Activated naive CD8-positive, alpha-beta T cell treated with anti-CD3 and anti-CD28 coated beads, Interleukin-2, amount 50 U/mL, for 24 hours (primary cell): Measurements from ENCODE around the gene TSPY3.
A peak's percentile ranks its signal among the peaks of the same experiment; 100 is the strongest.
"Not testable (repeated sequence)": the region's sequence is repeated elsewhere in the genome, so short reads cannot be mapped to it uniquely, and the experiment has no call there.

ENCODE experiments used
- ATAC-seq: fragments of 150-1000 bp; cut with Tn5 transposase; one replicate; pipeline ENCODE4 v1.10.0; 2021
- DNase-seq: peaks from one replicate; pipeline ENCODE4 v3.0.0; 2021
- H3K27ac Mint-ChIP-seq: one replicate; pipeline ENCODE4 v1.8.0; 2021; ENCODE audit warnings: mild to moderate bottlenecking, mixed read lengths
- H3K27me3 Mint-ChIP-seq: one replicate; pipeline ENCODE4 v1.8.0; 2021; ENCODE audit warnings: mixed read lengths
- H3K36me3 Mint-ChIP-seq: one replicate; pipeline ENCODE4 v1.8.0; 2021; ENCODE audit warnings: low read depth, mixed read lengths
- H3K4me1 Mint-ChIP-seq: one replicate; pipeline ENCODE4 v1.8.0; 2021; ENCODE audit warnings: mixed read lengths
- H3K4me3 Mint-ChIP-seq: one replicate; pipeline ENCODE4 v1.8.0; 2021; ENCODE audit warnings: mild to moderate bottlenecking, moderate library complexity, mixed read lengths
- H3K9me3 Mint-ChIP-seq: one replicate; pipeline ENCODE4 v1.8.0; 2021; ENCODE audit warnings: mixed read lengths

The TSPY3 gene

DNA sequence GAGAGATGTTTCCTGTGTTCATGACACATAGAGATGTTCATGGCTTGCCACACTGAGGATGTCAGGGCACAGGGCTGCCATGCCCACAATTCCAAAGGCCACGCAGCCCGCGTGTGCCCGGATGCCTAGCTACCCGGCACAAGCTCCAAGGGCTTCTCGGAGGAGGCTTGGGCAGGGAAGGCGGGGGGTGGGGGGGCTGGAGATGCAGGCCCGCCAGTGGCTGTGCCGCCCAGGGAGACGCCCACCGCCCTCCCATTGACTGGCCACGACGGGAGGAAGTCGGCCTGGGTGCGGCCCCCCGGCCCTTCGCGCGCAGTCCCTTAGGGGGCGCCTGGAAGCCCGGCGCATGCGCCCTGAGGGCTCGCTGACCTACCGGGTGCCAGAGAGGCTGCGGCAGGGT is at the start of gene TSPY3:
Gene TSPY3 (plus strand): TSS at position 301 of the 400 bp plus-strand sequence. CDS start 46 bp downstream, at position 347.
- not testable (repeated sequence) for H3K4me1 Mint-ChIP-seq, H3K4me3 Mint-ChIP-seq, DNase-seq, H3K36me3 Mint-ChIP-seq, H3K27ac Mint-ChIP-seq, H3K27me3 Mint-ChIP-seq, ATAC-seq, H3K9me3 Mint-ChIP-seq

DNA sequence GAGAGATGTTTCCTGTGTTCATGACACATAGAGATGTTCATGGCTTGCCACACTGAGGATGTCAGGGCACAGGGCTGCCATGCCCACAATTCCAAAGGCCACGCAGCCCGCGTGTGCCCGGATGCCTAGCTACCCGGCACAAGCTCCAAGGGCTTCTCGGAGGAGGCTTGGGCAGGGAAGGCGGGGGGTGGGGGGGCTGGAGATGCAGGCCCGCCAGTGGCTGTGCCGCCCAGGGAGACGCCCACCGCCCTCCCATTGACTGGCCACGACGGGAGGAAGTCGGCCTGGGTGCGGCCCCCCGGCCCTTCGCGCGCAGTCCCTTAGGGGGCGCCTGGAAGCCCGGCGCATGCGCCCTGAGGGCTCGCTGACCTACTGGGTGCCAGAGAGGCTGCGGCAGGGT is 40.7 kb upstream of the TSPY3 start, which contains the start of gene TSPY8:
Gene TSPY8 (plus strand): TSS at position 301 of the 400 bp plus-strand sequence. CDS start 46 bp downstream, at position 347.
- H3K36me3 Mint-ChIP-seq, H3K4me3 Mint-ChIP-seq, H3K9me3 Mint-ChIP-seq, H3K27me3 Mint-ChIP-seq, H3K4me1 Mint-ChIP-seq, ATAC-seq, H3K27ac Mint-ChIP-seq, DNase-seq: not testable (repeated sequence)

DNA sequence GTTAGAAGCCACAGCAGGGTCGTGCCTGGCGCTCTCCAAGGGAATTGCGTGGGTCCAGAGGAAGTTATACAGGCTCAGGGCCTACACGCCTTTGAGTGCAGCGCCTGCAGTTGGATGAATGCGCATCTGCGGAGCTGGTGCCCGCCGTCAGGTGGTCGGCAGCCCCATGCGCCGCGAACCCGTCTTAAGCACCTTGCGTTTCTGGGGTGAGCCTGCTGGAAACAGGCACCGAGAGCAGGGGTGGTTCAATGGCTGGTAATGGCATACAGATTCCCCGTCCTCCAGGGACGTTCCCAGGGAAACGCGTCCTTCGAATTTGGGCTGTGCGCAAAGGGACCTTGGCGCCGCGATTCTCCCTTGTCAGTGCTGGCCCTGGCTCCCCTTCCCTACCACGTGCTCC is 1.7 kb upstream of the TSPY3 start:
- peak; percentile 1 for DNase-seq
- H3K27ac Mint-ChIP-seq, H3K36me3 Mint-ChIP-seq, H3K4me1 Mint-ChIP-seq, H3K9me3 Mint-ChIP-seq, H3K4me3 Mint-ChIP-seq, H3K27me3 Mint-ChIP-seq, ATAC-seq: not testable (repeated sequence)
